ENCODE data around the gene ZNF662.

Gene ZNF662

DNA sequence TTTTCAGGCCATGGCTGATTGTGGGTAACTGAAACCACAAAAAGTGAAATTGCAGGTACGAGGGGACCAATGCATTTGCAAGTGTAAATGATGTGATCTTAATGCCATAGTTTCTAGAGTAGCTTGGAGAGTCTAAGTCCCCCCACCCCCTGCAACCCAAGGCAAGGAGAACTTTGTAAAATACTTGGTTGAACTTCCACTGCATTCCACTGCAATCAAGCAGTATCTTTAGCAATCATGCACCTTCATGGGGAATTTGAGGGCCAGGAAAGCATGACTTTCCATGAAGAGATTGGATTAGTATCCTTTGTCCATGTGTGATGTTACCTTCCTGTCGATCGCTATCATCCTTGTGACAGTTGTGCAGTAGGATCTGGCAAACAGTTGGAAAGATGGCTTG is 18.9 kb upstream of the ZNF662 start:
- DNase-seq (ENCODE audit: low read depth): no peak
- TF ChIP-seq CTCF (IDR thresholded peaks at IDR 0.05; ENCODE audit: low read length, missing control alignments): no peak
- H3K4me3 ChIP-seq (replicated peaks; ENCODE audit: low read depth, low read length): no peak overlapping the region

GRCh38 chr3:42891042-42891441 is 14.9 kb upstream of the ZNF662 start:
- no peak overlapping the region for H3K4me3 ChIP-seq (replicated peaks; ENCODE audit: low read depth, low read length)
- no peak for DNase-seq (ENCODE audit: low read depth)
- no peak for TF ChIP-seq CTCF (IDR thresholded peaks at IDR 0.05; ENCODE audit: low read length, missing control alignments)

DNA sequence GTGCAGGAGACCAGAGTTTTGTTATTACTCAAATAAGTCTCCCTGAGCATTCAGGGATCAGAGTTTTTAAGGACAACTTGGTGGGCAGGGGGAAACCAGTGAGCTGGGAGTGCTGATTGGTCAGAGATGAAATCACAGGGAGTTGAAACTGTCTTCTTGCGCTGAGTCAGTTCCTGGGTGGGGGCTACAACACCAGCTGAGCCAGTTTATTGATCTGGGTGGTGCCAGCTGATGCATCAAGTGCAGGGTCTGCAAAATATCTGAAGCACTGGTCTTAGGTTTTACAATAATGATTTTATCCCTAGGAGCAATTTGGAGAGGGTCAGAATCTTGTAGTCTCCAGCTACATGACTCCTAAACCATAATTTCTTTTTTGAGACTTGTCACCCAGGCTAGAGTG is 13.8 kb upstream of the ZNF662 start:
- DNase-seq (ENCODE audit: low read depth): peak; percentile 14
- TF ChIP-seq CTCF (IDR thresholded peaks at IDR 0.05; ENCODE audit: low read length, missing control alignments): no peak
- no peak overlapping the region for H3K4me3 ChIP-seq (replicated peaks; ENCODE audit: low read depth, low read length)

DNA sequence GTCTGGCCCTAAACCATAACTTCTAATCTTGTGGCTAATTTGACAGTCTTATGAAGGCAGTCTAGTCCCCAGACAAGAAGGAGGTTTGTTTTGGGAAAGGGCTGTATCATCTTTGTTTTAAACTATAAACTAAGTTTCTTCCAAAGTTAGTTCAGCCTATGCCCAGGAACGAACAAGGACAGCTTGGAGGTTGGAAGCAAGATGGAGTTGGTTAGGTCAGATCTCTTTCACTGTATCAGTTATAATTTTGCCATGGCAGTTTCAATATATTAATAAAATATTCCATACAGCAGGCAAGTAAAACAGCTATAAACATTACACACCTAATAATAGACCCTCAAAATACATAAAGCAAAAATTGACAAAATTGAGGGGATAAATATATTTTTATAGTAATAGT is 13.1 kb upstream of the ZNF662 start:
- no peak for DNase-seq (ENCODE audit: low read depth)
- H3K4me3 ChIP-seq (replicated peaks; ENCODE audit: low read depth, low read length): no peak overlapping the region
- no peak for TF ChIP-seq CTCF (IDR thresholded peaks at IDR 0.05; ENCODE audit: low read length, missing control alignments)

GRCh38 chr3:42894698-42895579 is 11.0 kb upstream of the ZNF662 start:
- TF ChIP-seq CTCF (IDR thresholded peaks at IDR 0.05; ENCODE audit: low read length, missing control alignments): no peak
- no peak for DNase-seq (ENCODE audit: low read depth)
- no peak overlapping the region for H3K4me3 ChIP-seq (replicated peaks; ENCODE audit: low read depth, low read length)

- no peak overlapping the region for H3K4me3 ChIP-seq (replicated peaks; ENCODE audit: low read depth, low read length)
- no peak for DNase-seq (ENCODE audit: low read depth)
- no peak for TF ChIP-seq CTCF (IDR thresholded peaks at IDR 0.05; ENCODE audit: low read length, missing control alignments)
These were observed 10.4 kb upstream of the ZNF662 start for GRCh38 chr3:42895580-42895868.

Measured in fibroblast of pulmonary artery (primary cell).